Peyer's patch (tissue), 4 donors: ENCODE results near the gene SLC5A6.

Experiments used
- CTCF ChIP-seq, 6 experiments: fragments of 450-650 bp in 4 of 6; fragments of 200-600 bp in 2 of 6; sonication (generic) in 1 of 6; IDR thresholded peaks; one replicate each; pipeline ENCODE4 v1.5.1; 2017 to 2019; ENCODE audit warnings: antibody characterized with exemption in 6 of 6, mild to moderate bottlenecking in 3 of 6, moderate library complexity in 1 of 6
- POLR2A ChIP-seq, 2 donors: fragments of 450-650 bp; IDR thresholded peaks; one replicate each; pipeline ENCODE4 v1.5.1; 2017; ENCODE audit warnings: antibody characterized with exemption in 2 of 2, mild to moderate bottlenecking in 2 of 2, moderate library complexity in 2 of 2

- TF ChIP-seq CTCF (IDR thresholded peaks at IDR 0.05), result no peak
- no peak for TF ChIP-seq POLR2A (IDR thresholded peaks at IDR 0.05)
Observed at GRCh38 chr2:27178469-27178868, 33.6 kb downstream of the SLC5A6 start.
